ENCODE data around the gene C1orf116.

C1orf116 gene

DNA sequence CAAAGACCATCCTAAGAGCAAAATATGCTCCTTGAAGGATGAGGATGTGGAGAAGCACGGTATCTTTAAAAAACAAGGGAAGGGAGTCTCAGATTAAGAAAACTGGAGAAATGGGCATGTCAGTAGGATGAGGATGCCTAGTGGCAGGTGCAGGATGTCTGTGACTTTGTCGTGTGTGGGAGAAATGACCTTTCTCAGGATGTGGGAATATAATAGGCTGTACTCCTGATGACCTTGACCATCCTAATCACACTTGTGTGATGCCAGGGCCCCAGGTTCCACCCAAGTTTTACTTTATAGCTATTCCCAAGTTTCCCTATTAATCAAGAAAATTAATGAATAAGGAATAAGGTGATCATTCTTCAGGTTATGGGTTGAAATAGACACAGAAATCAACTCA lies 12.9 kb downstream of the C1orf116 start:
- DNase-seq (ENCODE audit: low read depth): no peak

DNA sequence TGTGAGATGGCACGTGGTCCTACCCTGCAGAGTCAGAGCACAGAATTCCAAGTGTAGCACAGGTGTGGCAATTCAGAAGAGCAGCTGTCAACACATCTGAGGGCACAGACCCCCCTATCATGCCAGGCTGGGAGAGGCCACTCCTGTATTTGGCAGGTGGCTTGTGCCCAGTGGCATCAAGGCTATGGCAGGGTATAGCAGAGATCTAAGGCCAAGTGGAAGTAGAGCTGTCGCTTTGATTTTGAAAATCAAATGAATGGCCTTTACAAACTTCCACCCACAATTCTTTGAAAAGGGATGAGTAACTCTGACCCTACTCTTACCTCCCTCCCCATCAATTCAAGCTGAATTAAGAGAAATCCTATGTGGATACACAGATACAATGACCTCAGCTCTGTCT lies 13.4 kb downstream of the C1orf116 start:
- DNase-seq (ENCODE audit: low read depth): no peak

DNA sequence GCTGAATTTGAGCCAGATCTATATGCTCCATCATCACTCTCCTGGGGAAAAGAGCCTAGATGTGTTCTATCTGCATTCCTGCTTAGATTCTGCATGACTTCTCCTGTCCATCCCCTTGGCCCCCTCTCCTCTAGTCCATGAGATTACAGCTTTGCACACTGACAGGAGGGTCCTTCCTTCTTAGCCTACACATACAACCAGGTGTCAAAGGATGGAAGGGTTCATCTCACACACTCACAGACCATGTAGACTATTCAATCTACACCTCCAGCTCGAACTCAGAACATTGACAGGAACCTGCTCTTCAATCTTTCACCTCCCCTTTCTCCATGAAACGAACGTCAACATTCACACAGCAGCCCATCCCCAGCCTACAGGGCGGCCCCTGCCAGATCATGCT lies 13.8 kb downstream of the C1orf116 start:
- DNase-seq (ENCODE audit: low read depth): no peak

DNA sequence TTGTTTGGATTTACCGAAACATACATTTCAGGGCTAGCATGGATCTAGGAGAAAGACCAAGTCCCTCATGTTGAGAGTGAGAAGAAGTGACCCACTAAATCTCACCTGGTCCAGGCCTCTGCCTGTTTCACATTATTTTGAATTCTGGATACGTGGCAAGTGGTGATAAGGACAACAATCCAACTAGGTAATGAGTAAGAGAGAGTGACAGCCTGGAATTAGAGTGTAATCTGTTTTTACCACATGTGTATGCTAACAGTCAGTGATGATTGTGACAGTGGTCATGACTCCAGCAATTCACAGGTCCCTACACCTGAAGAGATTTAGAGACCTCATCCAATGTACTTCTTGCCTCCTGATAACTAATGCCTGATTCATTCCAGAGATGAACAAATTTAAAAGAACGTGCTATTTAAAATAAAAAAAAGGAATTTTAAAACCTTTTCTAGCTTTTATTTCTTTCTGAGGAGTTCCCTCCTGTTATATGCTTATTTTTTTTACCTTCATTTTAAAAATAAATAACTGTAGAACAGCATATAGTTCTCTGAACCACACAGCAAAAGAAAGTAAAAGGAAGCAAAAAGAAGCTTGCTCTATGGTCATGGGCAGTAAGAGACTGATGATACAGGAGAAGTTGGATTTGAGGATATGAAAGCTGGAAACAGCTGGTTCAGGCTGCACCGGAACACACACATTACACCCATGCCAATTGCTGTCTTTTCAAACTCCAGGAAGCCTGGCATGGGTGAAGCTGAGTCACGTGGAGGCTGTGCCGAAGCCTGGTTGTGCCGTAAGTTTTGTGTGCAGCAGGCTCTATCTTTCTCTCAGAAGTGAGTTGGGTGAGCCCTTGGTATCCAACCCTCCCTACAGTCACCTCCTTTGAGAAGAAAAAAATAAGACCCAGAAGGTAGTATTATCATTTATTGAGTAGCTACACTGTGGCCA lies 14.7 kb downstream of the C1orf116 start:
- DNase-seq (ENCODE audit: low read depth): no peak

DNA sequence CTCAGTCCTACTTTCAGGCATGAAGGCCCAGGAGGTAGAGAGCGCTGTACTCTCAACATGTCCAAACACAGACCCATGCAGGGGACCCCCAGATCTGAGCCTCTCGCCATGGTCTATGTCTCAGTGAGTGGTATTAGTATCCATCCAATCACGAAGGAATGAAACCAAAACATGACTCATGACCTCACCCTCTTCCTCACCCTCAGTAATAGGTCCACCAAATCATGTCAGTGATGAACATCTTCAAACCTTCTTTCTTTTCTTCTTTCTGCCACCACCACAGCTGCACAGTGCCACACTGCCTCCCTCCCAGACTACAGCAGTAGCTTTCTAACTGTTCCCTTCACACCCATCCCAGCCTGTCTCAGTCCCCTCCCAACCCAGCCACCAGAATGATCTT lies 16.8 kb downstream of the C1orf116 start:
- DNase-seq (ENCODE audit: low read depth): no peak

DNA sequence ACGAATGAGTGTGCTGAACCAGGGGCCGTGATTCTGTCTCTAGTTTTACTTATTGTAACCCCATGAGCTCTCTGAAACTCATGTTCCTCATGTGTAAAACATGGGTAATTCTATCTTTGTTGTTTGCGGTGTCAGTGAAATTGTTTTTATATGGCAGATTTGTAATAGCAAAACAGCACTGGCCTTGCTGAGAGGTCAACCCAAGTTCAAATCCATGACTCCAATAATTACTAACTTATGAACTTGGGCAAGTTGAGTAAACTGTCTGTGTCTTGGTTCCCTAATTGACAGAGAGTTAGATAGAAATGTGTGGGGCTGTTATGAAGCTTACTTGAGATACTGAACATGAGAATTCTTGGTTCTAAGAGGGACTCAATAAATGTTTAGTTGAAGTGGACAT lies 17.8 kb downstream of the C1orf116 start:
- DNase-seq (ENCODE audit: low read depth): no peak

DNA sequence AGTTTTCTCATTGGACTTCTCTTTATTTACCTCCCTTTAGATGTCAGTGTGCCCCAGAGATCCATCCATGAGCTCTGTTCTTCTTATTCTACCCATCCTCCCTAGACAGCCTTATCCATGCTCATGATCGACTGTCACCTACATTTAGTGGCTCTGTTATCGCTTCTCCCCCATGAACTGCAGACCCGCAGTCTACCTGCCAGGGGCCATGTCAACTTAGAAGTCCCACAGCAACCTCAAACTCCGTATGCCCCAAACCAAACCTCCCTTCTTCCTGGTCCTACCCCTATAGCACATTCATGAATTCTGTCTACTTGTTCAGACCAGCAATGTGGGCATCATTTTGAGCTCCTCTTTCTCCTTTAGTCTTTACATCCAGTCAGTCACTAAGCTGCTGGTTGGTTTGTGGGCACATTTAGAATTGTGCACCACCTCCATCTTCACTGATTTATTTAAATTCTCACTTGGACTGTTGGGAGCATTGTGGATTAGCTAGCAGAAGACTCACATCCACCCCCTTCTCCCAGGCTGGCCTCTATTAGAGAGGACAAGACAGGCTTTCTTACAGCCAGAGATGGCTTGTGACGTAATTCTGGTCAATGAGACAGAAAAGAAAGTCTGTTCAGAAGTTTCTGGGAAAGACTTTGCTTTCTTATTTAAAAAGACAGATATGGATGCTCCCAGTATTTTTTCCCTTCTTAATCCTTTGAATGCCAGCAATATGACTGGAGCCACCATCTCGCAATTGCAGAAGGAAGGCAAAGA lies 19.1 kb downstream of the C1orf116 start:
- DNase-seq (ENCODE audit: low read depth): no peak

DNA sequence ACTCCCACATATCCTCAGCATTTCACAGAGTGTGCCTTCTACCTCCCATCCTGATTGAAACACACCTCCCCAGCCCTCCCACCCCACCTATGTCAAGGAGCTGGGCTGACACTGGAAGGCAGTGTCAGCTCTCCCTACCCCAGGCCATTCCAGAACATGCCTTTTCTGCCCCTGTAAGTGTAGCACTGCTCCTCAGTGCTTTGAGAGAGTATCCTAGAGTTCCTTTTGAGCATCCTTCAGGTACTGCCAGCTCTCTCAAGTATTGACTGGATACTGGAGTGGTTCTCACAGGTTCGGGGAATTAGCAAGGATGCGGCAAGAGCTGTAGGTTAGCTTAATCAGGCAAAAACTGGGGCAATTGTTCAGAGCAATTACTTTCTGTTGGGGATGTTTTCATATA lies 21.8 kb downstream of the C1orf116 start:
- DNase-seq (ENCODE audit: low read depth): no peak

DNA sequence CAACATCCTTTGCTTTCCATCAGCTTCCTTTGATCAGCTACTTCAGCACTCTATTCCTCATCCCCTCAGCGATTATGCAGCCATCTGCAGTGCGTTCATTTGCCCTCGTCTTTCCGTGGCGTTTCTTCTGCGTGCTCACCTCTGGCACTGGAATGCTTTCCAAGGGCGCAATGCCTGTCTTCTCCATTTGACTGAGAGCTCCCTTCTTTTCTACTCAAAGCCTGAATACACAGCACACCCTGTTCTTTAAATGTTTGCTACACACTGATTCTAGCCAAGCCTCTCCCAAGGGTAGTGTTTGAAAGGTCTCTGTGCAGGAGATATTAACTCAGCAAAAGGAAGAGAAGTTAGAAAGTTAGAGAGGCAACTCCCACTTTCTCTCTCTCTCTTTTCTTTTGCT lies 22.6 kb downstream of the C1orf116 start:
- no peak for DNase-seq (ENCODE audit: low read depth)

DNA sequence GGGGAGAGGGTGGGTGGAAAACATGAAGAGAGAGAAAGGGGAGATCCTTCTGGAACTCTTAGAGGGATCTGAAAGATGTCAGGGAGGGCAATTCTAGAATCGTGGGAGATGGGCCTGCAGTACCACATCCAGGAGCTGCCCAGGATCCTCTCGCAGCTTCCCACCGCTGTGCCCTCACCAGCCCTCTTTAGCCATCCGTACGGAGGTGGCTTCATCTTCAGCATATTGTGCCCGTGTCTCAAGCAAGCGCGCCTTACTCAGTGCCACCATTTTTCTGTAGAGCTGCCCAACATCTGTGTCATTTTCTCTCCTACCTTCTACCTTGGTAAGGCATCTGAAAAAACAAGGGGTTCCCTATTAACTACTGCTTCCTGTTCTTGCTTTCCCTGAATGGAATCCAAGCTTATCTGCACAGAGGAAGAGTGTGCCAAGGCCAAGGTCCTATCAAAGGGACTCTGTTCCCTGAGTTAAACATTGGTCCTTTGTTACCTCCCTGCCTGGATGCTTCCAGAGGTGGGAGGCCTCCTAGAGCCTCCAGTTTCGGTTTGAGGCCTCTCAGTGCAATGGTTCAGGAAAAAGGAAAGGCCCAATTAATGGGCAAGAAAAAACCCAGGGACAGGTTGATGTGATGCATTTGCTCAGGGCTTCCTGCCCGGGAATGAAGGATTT lies 23.2 kb downstream of the C1orf116 start:
- DNase-seq (ENCODE audit: low read depth): no peak

DNA sequence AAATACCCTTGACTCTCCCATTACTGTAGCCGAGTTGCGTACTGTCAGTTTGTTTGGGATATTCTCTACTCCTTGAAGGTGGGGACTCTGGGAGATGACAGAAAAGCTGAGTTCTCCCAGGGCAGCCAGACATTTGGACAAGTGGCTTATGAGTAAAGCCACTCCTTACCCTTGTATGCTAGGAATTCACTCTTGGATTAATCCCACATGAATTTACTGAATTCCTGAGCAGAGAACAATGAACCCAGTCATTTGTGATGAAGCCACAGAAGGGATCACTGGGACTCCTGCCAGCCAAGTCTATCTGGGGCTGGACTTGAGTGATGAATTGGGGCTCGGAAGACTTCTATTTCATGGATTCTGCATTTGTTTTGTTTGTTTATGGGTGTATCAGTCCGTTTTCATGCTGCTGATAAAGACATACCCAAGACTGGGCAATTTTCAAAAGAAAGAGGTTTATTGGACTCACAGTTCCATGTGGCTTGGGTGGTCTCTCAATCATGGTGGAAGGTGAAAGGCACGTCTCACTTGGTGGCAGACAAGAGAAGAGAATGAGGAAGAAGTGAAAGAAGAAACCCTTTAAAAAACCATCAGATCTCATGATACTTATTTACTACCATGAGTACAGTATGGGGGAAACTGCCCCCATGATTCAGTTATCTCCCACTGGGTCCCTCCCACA lies 25.1 kb downstream of the C1orf116 start:
- DNase-seq (ENCODE audit: low read depth): no peak

DNA sequence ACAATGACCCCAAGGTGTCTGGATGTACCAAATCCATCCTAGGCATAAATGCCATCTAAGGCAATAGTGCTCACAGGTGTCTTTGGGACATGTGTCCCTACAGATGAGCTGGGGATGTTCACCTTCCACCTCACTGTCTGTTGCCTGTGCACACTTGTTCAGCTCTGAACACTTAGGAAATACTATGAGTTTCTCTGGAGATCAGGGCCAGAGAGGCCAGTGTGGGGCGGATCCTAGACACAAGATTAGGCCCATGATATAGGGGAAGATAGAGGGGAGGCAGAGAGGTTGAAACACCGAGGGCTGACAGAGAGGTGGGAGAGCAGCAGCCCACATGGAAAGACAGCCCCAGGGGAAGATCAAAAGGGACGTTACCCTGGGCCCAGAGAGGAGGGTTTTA lies 25.6 kb downstream of the C1orf116 start:
- DNase-seq (ENCODE audit: low read depth): no peak

DNA sequence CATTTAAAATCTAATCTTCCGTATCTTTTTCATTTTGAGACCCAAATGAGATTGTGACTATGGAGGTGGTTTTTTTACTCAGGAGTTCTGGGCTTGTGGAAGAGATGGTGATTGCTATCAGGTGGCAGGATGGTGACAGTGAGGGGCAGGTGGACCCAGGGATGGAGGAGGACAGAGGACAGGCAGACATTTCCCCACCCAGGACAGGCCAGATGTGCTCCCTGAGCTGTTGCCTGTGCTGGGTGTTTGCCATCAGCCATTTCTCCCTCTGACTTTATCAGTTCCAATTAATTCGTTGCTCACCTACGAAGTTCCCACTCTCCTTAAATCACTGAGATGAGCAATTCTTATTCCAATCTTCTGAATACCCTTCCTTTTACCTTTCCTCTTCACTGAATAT lies 26.5 kb downstream of the C1orf116 start:
- no peak for DNase-seq (ENCODE audit: low read depth)

DNA sequence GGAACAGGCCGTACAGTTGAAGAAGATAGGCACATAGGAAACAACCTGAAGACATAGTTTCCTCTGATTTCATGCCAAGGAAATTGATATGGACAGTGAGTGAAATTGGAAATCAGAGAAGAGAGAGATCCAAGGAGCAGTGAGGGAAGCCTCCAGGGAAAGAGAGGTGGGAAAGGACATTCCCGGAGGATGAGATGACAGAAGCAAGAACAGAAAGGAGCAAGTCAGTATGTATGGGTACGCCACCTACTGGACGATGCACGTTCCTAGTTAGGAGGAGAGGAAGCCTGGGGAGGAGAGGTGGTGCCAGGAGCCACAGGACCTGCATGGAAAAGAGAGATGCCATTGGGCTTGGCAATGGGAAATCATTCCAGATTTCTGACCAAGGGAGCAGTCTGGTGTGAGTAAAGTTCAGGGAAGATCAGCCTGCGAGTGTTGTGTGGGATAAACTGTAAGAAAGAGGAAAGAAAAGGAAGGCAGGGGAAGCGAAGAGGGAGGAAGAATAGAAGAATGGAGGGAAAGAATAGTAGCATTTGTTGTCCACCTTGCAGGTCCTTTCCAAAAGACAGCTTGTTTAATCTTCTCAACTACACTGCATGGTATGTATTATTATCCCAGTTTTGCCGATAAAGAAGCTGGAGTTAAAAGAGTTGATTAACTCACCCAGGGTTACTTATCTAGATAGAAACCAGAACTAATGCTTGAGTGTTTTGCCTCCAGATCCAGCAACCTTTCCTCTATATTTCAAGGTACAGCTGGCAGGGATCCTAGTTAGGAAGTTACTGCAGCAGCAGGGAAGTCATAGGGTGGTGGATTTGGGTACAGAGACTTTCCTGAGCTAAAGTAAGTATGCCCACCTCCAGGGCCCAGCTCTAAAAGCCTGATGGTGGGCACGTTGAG lies 27.4 kb downstream of the C1orf116 start:
- peak; percentile 11 for DNase-seq (ENCODE audit: low read depth)

DNA sequence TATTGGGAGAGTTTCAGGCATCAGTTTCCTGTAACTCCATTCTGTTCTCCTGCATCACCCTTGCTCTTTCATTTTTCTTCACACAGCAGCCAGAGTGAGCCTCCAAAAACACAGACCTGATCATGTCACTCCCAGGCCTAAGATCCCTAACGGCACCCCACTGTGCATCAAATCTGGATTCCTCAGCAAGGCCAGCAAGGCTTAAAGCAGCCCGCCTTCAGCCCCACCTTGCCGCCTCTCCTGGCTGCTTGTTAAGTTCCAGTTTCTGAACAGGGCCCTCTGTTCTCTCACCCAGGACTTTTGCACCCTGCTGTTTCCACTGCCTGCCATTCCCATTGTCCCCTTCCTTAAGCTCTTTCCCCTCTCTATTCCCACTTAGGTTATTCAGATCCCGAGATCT lies 29.3 kb downstream of the C1orf116 start:
- DNase-seq (ENCODE audit: low read depth): no peak

DNA sequence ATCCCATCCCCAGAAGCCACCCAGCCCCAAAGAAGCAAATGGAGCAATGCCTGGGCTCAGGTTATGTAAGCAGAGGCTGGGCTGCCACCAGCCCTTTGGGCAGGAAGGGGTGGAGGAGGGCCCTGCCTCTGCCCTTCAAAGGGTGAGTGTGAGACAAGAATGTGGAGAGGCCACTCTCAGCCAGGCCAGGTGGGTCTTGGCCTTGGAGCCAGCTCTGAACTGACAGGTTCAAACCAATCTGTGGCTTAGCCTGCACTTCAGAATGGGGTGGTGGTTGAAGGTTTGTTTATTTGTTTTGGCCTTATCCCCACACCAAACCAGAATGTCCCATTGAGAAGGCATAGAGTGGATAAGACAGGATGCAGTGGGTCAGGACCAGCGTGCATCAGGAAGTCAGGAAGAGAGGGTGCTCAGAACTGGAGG lies 29.8 kb downstream of the C1orf116 start:
- DNase-seq (ENCODE audit: low read depth): no peak

DNA sequence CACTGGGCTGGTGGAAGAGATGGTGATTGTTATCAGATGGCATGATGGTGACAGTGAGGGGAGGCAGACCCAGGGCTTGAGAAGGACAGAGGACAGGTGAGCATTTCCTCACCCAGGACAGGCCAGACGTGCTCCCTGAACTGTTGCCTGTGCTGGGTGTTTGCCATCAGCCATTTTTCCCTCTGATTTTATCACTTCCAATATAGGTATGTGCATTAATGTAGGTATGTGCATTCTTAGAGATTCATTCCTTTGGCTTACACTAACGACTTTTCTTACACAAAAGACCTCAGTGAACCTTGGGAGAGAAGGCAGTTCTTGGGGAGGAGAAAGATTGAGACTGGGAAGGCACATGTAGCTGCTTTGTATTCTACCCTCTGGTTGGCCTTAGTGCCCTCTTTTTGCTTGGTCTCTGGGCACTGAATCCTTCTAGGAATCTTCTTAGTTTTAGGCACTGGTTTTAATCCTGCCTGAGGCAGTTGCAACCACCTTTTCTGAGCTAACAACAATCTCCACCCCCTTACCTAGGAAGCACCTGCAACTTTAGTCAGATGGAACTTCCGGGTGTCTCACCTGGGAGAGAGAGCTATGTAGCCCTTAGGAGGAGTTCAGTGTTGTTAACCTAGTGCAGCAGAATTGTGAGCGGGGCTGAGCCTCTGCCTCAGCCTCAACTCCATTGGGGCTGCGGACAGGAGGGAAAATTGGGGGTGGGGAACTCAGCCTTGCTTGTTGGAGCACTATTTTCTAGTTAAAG lies 30.9 kb downstream of the C1orf116 start:
- no peak for DNase-seq (ENCODE audit: low read depth)

DNA sequence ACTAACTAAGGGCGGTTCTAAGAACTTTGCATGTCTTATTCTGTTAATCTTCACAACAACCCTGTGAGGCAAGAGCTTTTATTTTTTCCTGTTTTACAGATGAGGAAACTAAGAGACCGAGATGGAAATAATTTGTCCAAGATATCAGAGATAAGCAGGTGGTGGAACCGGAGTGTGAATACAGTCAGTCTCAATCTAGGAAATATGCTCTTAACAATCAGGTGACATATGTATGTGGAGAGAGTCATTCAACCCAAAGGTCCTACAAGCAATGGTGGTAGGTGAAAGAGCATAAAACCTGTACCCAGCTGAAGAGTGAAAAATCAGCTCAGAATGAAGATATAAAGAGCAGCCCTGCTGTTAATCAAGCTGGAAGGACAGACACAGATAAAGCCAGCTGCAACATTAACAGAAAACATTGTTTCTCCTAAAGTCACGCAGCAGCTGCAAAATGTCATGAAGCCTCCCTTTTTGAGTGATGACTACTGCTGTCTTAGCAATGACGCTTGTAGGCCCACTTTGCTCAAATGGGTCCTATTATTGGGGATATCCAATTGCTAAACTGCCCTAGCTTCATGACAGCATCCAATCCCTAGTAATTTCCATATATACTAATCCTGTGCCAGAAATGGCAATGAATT lies 31.8 kb downstream of the C1orf116 start:
- no peak for DNase-seq (ENCODE audit: low read depth)

DNA sequence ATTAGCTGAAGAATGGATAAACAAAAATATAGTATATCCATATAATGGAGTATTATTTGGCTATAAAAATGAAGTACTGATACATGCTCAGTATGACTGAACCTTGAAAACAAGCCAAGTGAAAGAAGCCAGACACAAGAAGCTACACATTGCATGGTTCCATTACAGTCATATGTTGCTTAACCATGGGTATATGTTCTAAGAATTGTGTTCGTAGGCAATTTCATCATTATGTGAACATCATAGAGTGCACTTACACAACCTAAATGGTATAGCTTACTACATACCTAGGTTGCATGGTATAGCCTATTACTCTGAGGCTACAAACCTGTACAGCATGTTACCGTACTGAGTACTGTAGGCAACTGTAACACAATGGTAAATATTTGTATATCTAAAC lies 33.7 kb downstream of the C1orf116 start:
- DNase-seq (ENCODE audit: low read depth): no peak

DNA sequence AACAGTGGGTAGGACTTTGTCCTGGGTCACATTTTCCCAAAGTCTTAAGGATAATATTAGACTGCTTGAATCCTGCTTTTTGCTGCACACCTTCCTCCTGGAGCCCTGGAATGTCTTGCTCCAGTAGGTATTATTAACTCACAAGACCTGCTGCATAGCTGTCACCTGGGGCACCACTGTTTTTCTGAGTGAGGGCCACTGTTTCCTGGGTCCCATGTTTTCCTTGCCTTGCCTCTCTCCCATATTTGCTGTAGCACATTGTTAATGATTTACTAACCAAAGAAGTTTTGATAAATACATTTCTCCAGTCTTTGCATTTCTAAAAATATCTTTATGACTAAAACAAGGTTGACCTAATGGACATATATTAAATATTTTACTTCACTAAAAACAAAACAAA lies 39.8 kb downstream of the C1orf116 start:
- DNase-seq (ENCODE audit: low read depth): no peak
